H1 (cell line): ENCODE data around the gene ITGB4. TPM values are rescaled to one million over a fixed set of nuclear protein-coding genes. Genes with fewer than 3 reads are reported as not detected.

Experiments used
- KDM5A ChIP-seq: fragments of 200-600 bp; IDR thresholded peaks from 2 replicates; pipeline ENCODE4 v1.7.1; 2012; ENCODE audit warnings: mild to moderate bottlenecking, low read length, inconsistent platforms, mixed read lengths
- RNF2 ChIP-seq: fragments of 200-900, 300-1000 bp; sonication (generic); IDR thresholded peaks from 2 replicates; pipeline ENCODE4 v1.7.1; 2016; ENCODE audit warnings: borderline replicate concordance, low read depth, mild to moderate bottlenecking, antibody characterized with exemption, low read length; ENCODE audit not compliant: poor library complexity, severe bottlenecking; ENCODE audit errors: missing control alignments
- SIRT6 ChIP-seq: IDR thresholded peaks from one replicate; pipeline ENCODE4 v1.7.1; 2012; ENCODE audit warnings: low read length, inconsistent platforms
- SP4 ChIP-seq: IDR thresholded peaks from 2 replicates; pipeline ENCODE4 v1.6.1; 2012; ENCODE audit warnings: low read length, inconsistent platforms
- polyA plus RNA-seq, 7 experiments: library from polyadenylated mRNA; depleted of rRNA in 3 of 7; stranded (reverse) in 5 of 7; unstranded in 2 of 7; fragments of >200 nt in 5 of 7; fragments of 200-250 nt in 2 of 7; gene quantifications; 1 replicate in 5 of 7; 2 replicates in 1 of 7; 4 replicates in 1 of 7; pipeline versions ENCODE4 v1.2.1 to v1.2.3, GENCODE V29; 2011 to 2013; ENCODE audit warnings: missing spikeins in 2 of 7, mixed read lengths in 2 of 7
- total RNA-seq: library from RNA; stranded (reverse); fragmentation: NEBNext Ultra II Directional; extraction: Animal tissue kit (Norgen Biotek cat#: 25700); gene quantifications from 2 replicates; pipeline ENCODE4 v1.2.1, GENCODE V29; 2021

The ITGB4 gene
- total and polyA plus RNA-seq, 2 of the 8 experiments (the other 6 are each of a cell fraction or from before 2014, with no cell fraction given) = 5.2 to 5.6 TPM

DNA sequence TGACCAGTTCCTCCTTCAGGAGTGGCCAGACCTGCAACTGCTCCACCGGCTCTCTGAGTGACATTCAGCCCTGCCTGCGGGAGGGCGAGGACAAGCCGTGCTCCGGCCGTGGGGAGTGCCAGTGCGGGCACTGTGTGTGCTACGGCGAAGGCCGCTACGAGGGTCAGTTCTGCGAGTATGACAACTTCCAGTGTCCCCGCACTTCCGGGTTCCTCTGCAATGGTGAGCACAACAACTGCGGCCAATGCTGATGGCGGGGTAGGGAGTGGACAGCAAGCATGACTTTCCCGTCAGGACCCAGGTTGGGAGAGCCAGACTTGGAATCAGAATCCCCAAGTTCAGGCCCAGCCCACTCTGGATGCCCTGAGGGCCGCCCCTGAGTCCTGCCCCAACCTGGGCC is 12.2 kb downstream of the ITGB4 start (continued):
- TF ChIP-seq RNF2 (no peak), SP4 (no peak), SIRT6 (no peak), KDM5A (no peak)
